HG03439 (cell line): ENCODE data around the gene ANXA4.
A peak's percentile ranks its signal among the peaks of the same experiment; 100 is the strongest.

Source experiments
- ATAC-seq: cut with Tn5 transposase; IDR thresholded peaks from one replicate; pipeline ENCODE4 v1.9.1; 2021; ENCODE audit warnings: mild to moderate bottlenecking, moderate library complexity; ENCODE audit not compliant: unreplicated experiment

The ANXA4 gene

DNA sequence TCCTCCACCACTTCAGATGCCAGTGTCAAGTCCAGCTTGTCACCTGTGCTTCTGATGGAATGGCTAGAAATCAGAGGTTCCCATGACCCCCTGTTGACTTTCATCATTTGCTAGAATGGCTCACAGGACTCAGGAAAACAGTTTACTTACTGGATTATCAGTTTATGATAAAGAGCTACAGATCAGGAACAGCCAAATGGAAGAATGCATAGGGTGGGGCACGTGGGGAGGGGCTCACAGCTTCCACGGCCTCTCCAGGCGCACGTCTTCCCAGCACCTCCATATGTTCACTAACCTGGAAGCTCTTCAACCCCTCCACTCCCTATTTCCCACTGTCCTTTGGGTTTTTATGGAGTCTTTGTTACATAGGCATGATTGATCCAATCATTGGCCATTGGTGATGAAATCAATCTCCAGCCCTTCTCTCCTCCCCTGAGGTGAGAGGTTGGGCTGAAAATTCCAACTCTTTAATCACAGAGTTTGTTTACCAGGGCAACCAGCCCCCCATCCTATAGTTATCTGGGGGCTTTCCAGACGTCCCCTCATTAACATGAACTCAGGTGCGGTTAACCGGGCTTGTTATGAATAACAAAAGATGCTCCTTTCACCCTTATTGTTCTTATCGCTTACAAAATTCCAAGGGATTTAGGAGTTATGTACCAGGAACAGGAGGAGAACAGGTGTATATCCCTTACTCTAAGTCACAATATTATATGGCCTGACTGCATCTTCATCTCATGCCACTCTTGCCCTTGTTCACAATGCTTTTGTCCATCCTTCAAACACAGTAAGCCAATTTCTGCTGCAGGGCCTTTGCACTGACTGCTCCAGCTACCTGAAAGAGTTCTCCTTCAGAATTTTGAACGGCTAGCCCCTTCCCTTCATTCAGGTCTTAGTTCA is 35.2 kb downstream of the ANXA4 start:
- no peak for ATAC-seq

- no peak for ATAC-seq
Measured at GRCh38 chr2:69777786-69778105, 35.8 kb downstream of the ANXA4 start.

GRCh38 chr2:69779258-69780001 is 37.5 kb downstream of the ANXA4 start:
- no peak for ATAC-seq

DNA sequence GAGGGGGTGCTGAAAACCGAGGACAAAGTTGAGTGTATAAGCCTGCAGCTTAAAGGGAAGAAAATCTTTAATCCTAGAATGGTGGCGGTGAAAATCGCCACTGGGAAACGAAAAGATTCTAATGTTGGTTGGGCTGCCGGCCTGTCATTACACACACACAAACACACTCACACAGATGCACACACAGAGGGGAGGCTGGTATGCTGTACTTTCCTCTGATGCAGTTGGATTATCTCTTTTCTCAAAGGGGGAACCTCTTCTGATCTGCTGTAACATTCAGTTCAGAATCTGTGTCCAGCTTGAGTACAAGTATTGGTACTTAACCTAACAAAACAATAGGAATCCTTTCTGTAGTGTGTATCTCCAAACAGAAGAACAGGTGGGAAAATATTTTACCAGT is 39.0 kb downstream of the ANXA4 start:
- ATAC-seq: no peak

- no peak for ATAC-seq
Measured at GRCh38 chr2:69781321-69782248, 39.7 kb downstream of the ANXA4 start.

DNA sequence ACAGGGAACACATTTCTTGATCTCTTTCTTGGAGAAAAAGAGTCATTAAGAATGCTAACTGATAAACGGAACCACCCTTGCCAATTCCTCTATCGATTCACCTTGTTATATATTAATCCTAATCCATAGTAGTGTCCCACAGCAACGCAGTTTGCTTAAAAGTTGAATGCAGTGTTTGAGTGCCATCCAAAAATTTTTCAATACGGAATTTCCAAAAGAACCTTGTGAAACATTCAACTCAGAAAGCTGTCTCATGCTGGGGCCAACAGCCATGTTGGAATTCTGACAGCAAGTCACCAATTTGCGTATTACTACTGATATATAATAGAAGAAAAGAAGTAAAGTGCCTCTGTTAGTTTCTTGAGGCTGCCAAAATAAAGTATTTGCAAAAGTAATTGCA is 42.3 kb downstream of the ANXA4 start:
- no peak for ATAC-seq

DNA sequence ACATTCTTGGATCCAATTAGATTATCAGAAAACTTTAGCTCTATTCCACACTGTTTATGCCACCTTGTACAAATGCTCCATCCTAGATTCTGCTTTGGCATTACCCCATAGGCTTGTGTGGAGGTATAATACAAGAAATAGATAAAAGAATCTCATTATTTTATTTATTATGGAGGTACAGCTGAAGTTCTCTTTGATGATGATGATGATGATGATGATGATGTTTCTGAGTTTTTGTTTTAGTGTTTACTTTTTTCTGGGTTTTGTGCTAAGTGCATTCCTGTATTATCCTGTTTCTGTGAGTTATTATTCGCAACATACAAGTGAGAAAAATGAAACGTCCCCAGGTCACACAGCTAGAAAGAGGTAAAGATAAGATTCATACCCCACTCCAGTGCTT is 43.4 kb downstream of the ANXA4 start:
- no peak for ATAC-seq

DNA sequence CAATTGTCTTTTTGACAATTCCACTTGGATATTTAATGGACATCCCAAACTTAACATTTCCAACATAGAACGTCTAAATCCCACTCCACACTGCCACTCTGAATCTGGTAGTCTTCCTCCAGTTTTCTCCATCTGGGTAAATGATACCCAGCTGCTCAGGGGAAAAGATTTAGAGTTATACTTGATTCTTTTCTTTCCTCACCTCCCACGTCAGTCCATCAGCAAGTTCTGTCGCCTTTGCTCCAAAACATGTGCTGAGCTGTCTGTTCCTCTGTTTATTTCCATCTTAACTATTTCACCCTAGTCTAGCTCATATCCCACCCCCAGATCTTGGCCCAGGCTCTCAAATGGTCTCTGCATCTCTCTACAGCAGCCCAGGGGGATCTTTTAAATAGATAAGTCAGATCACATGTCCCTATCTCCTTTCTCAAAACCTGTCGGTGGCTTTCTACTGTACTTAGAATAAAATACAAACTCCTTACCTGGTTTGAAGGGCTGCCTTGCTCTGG is 44.2 kb downstream of the ANXA4 start:
- ATAC-seq: no peak

DNA sequence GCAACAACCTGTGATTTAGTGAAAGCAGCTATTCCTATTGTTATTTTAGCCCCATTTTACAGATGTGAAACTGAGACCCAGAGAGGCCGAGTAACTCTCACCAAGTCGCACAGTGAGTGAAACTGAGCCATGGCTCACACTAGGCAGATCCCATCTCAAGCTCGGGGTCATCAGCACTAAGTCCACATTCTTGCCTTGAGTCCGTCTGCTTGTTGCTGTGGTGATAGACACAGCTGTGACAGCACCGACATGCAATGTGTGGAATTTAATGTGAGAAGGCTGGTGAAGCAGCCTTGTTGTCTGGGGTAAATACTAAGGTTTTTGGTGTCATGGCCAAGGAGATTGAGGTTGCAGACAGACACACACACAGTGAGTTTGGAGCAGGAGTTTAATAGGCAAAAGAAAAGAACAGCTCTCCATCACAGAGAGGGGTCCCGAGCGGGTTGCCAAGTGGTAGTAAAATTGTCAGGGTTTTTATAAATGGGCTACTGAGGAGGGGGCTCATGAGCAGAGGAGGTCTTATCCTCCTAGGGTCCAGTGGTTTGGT is 47.3 kb downstream of the ANXA4 start:
- ATAC-seq: peak; percentile 65

DNA sequence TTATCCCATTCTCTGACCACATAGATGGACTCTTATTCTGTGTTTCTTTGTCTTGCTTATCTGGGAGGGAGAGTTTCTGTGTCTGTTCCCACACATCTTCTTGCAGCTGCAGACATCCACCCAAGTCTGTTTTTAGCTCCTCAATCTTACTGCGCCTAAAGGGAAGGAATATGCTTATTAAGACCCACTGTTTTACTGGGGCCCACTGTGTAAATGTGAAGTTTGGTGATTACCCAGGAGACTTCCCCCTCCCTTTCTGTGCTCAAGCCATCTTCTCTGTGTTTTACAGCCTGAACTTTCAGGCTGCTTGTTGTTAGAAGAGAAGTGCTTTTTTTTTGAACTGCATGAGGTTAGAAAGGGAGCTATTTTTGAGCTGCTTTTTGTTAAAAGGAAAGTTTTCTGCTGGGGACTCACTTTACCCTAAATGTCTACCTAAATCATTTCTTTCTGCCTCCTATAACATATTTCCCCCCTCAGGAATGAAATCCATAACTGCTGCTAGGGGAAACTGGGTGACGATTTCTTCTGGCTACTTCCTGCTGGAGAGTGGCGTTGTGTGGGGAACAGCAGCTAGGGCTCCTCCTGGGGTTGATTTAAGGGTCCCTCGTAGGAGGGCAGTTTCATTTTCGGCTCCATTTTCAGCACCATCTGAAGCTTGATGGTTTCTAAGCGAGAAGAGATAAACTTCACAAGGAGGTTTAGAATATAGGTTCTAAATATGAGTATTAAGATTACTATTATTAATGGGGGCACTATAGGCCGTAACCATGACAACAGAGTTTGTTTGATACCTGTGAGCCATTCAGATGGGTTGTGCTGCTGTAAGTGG is 48.1 kb downstream of the ANXA4 start:
- peak; percentile 42 for ATAC-seq

DNA sequence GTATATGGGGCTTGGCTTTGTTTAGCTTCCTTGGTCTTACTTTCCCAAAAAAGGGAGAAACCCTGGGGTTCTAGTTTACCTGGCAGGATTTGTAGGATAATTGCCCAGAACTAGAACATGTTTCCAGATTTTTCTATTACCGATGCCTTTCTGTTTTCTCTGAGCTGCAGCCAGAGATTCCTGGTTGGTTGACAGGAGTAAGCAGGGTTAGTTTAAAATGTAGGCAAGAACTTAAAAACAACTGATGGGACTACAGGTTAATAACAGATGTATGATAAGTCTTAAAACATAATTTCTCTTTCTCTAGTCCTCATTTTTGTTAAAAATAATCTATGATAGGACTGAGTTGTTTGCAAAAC is 48.6 kb downstream of the ANXA4 start:
- no peak for ATAC-seq

GRCh38 chr2:69791045-69791444 is 49.1 kb downstream of the ANXA4 start:
- no peak for ATAC-seq

DNA sequence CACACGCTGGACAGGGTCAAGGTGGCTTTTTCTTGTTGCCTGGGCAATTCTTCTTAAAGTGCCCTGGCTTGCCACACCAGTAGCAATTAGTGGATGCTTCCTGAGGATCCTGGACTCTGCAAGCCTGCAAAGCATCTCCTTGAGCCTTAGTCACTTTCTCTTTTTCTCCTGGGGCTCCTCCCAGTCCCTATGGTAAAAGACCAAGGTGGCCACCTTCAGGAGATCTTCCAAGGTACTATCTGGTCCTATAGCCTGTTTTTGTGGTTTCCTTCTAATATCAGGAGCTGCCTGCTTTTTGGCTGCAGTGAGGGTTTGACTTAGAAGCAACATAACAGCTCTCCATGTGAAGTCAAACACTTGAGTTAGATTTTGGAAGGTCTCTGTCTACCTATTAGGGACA is 54.2 kb downstream of the ANXA4 start:
- no peak for ATAC-seq

DNA sequence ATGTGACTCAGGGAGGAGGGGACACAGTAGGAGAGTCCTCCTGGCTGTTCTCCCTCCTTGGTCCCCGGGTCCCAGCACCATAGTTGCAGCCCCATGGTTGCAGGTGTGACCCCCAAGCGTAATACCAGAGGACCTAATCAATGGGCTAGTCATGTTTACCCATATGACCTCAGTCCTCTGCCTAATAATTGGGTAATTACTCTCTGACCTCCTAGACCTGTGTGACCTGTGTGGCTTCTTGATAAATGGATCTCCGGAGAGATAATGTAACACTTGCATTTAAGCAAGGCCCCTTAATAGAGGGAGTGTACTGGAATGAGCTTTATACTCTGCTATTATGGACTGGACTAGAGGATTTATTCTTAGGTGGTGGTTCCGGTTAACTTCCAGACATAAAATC is 55.3 kb downstream of the ANXA4 start:
- no peak for ATAC-seq

DNA sequence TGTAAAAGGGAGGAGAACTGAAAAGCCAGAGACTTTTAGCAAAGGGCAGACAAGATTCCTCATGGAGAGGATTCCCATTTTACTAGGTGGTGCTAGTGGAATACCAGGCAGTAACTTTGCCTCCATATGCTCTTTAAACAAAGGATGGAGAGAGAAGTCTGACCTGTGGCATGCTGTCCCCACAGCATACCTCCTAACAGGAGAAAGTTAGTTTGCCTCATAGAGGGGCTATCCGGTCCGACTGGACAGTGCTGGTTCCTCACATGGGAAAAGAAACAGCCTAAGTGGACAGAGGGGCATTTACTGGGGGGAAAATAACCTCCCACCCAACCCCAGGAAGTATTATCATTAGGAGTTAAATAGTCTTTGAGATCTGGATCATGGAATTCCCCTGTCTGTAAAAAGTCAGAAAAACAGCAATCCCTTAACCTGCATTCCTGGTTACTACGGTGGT is 55.9 kb downstream of the ANXA4 start:
- no peak for ATAC-seq

GRCh38 chr2:69798290-69798908 is 56.5 kb downstream of the ANXA4 start:
- ATAC-seq: no peak

DNA sequence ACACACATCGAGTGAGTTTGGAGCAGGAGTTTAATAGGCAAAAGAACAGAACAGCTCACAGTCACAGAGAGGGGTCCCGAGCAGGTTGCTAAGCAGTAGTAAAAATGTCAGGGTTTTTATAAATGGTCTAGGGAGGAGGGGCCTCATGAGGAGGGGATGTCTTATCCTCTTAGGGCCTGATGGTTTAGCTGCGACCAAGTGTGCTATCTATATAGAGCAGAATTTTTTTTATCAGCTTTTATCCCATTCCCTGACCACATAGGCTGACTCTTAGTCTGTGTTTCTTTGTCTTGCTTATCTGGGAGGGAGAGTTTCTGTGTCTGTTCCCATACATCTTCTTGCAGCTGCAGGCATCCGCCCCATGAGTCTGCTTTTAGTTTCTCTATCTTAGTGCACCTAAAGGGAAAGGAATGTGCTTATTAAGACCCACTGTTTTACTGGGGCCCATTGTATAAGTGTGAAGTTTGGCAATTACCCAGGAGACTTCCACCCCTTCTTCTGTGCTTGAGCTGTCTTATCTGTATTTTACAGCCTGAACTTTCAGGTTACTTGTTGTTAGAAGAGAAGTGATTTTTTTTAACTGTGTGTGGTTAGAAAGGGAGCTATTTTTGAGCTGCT is 57.1 kb downstream of the ANXA4 start:
- ATAC-seq: no peak

DNA sequence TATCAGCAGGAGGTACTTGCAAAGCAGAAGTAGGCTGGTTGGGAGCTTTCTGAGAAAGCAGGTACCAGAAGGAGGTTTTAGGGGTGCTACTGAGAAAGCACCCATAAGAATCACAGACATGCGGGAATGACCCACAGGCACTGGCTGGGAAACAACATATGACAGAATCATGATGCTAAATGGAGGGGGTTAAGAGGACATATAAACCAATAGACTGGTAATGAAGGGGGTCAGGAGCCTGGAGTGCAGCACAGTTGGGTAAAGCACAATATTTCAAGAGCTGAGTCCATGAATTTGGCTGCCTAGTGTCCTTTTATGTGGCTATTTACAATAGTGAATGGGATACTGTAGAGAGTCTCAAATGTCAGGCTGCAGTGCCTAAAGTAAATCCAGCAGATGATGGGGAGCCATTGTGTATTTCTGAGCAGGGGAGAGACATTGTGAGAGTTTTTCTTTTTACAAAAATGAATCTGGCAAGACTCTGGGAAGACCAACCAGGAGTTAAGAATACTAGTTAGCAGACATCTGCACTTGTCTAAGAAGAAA is 59.9 kb downstream of the ANXA4 start:
- ATAC-seq: no peak
